Epidermal melanocyte (primary cell): ENCODE measurements around the gene MTPN.

Experiments used
- DNase-seq: peaks from one replicate; pipeline ENCODE4 v3.0.0; 2011; ENCODE audit warnings: low spot score; ENCODE audit not compliant: insufficient read length

Gene MTPN, protein sequence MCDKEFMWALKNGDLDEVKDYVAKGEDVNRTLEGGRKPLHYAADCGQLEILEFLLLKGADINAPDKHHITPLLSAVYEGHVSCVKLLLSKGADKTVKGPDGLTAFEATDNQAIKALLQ

DNA sequence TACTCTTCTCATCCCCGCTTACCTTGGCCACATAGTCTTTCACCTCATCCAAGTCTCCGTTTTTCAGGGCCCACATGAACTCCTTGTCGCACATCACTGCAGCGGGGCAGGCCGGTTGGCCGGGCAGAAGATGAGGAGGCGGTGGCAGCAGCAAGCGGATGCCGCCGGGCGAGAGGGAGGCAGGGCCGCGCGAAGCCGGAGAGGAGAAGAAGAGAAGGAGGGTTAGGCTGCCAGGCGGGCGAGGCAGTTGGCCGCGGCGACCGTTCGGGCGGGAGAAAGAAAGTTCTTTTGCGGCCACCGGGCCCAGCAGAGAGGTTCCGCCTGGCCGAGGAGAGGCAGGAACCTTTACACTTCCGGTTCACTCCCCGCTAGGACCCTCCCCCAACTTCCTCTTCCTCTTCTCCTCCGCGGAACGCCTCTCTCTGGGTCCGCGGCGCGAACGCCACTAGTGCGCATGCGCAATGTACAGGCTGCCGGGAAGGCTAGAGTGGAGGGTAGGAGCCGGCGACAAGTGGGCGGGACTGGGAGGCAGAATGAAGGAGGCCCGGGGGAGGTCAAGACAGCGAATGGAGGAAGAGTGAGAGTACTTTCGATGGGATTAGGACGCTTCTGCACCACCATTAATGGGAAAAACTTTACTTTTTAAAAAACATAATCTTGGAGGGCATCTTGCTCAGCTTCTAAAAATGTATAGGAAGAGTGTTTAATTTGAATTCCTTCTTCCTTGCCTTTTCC is at the start of gene MTPN:
MTPN (minus strand) TSS at position 353 of the 735 bp plus-strand sequence; CDS start at position 94, 259 bp downstream.
- peak; percentile 96 for DNase-seq

- no peak for DNase-seq
Observed at GRCh38 chr7:136026209-136026608, 49.0 kb upstream of the MTPN start.

- DNase-seq: no peak
Observed at GRCh38 chr7:136023134-136023869, 46.1 kb upstream of the MTPN start.

DNA sequence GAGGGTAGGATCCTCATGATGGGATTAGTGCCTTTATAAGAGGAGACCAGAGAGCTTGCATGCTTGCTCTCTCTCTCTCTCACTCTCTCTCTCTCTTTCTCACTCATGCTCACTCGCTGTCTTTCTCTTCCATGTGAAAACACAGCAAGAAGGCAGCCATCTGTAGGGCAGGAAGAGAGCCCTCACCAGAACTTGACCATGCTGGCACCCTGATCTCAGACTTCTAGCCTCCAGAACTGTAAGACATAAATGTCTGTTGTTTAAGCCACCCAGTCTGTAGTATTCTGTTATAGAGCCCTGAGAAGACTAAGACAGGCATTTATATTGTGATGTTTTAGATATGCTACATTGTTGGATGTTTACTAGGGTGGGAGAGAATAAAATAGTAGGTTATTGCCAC is 43.4 kb upstream of the MTPN start:
- DNase-seq: no peak

DNA sequence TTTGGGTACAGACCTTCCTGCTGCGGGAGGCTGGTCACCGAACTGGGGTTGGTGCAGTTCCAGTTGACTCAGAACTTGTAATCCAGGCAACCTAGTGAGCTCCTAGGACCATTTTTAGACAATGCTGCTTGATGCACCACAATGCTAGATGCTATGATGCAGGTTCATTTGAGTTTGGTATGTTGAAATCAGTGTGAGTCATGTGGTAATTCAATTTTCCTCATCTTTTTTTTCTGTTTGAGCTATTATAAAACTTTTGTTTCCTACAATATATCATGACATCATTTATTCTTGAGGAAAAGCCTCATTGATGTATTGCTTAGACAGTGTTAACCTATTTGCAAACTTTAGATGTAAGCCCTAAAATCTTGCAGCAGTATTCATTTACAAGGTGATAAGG is 40.9 kb upstream of the MTPN start:
- DNase-seq: no peak

GRCh38 chr7:136016649-136017395 is 39.7 kb upstream of the MTPN start:
- DNase-seq: no peak

DNA sequence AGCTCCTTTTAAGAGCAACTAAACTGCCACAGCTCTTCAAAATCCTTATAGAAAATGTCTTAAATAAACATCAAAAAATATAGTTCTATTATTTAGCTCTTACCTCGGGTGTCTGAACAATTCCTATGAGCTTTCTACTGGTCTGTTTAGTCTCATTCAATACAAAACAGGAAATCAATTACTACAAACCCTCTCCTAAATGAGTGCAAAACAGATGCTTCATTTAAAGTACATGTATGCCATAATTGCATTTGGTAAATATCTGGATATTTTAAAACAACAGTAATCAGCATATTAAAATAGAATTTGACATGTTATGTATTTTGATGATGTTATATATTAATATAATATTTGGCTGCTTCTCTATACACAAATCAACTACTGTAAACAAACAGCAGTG is 38.5 kb upstream of the MTPN start:
- DNase-seq: no peak

GRCh38 chr7:136014659-136015058 is 37.5 kb upstream of the MTPN start:
- no peak for DNase-seq

- DNase-seq: no peak
Observed at GRCh38 chr7:136012238-136012637, 35.1 kb upstream of the MTPN start.

GRCh38 chr7:136009488-136010079 is 32.4 kb upstream of the MTPN start:
- DNase-seq: no peak

DNA sequence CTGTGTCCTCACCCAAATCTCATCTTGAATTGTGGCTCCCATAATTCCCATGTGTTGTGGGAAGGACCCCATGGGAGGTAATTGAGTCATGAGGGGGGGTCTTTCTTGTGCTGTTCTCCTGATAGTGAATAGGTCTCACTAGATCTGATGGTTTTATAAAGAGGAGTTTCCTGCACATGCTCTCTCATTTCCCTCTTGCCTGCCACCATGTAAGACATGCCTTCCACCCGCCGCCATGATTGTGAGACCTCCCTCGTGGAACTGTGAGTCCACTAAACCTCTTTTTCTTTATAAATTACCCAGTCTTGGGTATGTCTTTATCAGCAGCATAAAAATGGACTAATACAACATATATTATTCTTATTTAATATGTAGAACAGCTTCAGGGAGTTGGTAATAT is 29.0 kb upstream of the MTPN start:
- DNase-seq: no peak

- DNase-seq: no peak
Observed at GRCh38 chr7:136004083-136004482, 26.9 kb upstream of the MTPN start.

DNA sequence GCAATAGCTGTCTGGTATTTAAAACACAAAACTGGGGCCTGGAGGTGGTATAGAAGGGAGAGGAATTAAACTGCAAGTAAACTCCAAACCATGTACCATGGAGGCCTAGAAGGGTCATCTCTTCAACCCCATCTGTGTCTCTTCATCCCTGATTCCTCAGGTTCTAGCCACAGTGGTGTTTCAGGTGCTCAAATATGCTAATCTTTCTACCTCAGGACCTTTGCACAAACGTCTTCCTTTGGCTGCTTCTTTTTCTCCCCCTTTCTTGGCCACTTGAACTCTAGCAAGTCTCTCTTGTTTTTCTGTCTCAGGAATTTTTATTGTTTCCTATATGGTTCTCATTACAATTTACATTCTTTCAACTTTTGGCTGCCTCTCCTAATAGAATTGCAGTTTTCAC is 25.6 kb upstream of the MTPN start:
- DNase-seq: no peak

GRCh38 chr7:136000288-136000913 is 23.2 kb upstream of the MTPN start:
- DNase-seq: no peak

DNA sequence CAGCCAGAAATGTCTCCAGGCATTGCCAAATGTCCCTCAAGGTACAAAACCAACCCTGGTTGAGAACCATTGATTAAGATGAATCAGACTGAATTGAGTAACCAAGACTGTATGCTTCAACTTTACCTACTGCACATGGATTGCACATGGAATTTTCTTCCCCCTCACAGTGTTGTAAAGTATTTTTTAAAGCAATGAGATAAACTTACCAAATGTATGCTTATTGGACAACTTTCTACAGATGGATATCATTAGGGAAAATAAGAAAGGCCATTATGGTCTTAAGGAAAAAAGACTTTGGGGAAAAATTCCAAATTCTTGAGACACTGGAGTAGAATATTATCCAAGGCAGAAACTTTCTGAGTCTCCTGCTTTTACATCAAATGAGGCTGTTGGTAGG is 20.9 kb upstream of the MTPN start:
- DNase-seq: no peak

- DNase-seq: no peak
Observed at GRCh38 chr7:135995748-135996147, 18.6 kb upstream of the MTPN start.

DNA sequence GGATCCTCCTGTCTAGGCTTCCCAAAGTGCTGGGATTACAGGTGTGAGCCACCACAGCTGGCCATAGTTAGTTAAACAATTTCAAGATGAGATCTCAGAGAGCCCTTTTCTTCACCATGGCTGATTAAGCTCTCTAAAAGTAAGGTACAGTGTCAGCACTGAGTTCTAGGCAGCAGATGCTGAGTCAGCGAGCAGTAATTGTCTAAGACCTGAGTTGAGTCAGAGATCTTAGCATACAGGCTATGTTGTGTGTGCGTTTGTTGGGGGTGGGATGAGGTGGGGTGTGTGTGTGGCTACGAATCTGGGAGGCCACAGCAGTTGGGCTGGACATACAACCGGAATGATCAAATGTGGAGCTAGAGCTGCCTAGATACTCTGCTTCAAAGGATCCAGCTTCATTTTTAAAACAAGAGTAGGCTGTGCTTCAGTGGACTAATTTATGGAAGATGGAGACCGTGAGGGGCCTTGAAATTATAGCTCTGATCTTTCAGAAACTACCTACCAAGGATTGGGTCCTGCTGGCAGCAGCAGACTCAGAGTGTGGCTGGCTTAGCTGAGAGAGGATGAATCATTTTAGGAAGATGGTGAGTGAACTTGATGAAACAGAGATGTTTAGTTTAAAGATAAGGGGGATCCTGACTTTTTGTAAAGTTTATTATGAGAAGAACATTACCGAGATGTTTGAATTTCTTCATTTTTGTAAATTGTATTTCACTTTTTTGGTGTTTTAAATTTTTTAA is 17.5 kb upstream of the MTPN start:
- no peak for DNase-seq

DNA sequence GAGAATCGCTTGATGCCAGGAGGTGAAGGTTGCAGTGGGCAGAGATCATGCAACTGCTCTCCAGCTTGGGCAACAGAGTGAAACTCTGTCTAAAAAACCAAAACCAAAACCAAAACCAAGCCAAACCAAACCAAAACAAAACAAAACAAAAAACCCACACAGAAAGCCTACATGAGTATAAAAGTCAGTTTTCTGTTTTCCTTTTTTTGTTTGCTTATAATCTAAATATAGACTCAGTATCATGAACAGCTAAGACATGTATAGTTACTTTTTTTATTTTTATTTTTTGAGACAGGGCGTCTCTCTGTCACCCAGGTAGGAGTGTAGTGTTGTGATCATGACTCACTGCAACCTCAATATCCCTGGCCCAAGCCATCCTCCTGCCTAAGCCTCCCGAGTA is 16.8 kb upstream of the MTPN start:
- no peak for DNase-seq

- DNase-seq: no peak
Observed at GRCh38 chr7:135991906-135992305, 14.7 kb upstream of the MTPN start.

GRCh38 chr7:135991322-135991721 is 14.2 kb upstream of the MTPN start:
- DNase-seq: no peak
